Endothelial cell of umbilical vein (primary cell): ENCODE data around the gene XDH.

Experiments used
- EZH2 ChIP-seq: IDR thresholded peaks from 2 replicates; pipeline ENCODE4 v1.6.1; 2012; ENCODE audit warnings: borderline replicate concordance, low read depth, mild to moderate bottlenecking, moderate library complexity, low read length, inconsistent platforms; ENCODE audit not compliant: severe bottlenecking
- GATA2 ChIP-seq: IDR thresholded peaks from 2 replicates; pipeline ENCODE4 v1.7.0; 2011; ENCODE audit warnings: low read depth, mild to moderate bottlenecking, moderate library complexity, mixed read lengths, low read length; ENCODE audit not compliant: insufficient read length, insufficient read depth
- JUN ChIP-seq: IDR thresholded peaks from 2 replicates; pipeline ENCODE4 v1.6.1; 2011; ENCODE audit warnings: borderline replicate concordance, low read depth; ENCODE audit not compliant: insufficient read length, insufficient read depth
- MYC ChIP-seq: IDR thresholded peaks from one replicate; pipeline ENCODE4 v1.6.1; 2011; ENCODE audit warnings: mild to moderate bottlenecking, low read depth, low read length
- POLR2A ChIP-seq: IDR thresholded peaks from 2 replicates; pipeline ENCODE4 v1.6.1; 2012; ENCODE audit warnings: low read depth, mild to moderate bottlenecking, control low read depth, low read length
- POLR2AphosphoS5 ChIP-seq: IDR thresholded peaks from 2 replicates; pipeline ENCODE4 v1.6.1; 2012; ENCODE audit warnings: low read depth, mild to moderate bottlenecking, control low read depth, low read length, moderate library complexity; ENCODE audit not compliant: insufficient read depth
- TF ChIP-seq, protein P1 (sequence below), 2 donors: IDR thresholded peaks; 1 replicate in 1 of 2; 2 replicates in 1 of 2; pipeline ENCODE4 v1.5.1; 2011; ENCODE audit warnings: low read length in 2 of 2, mild to moderate bottlenecking in 2 of 2, moderate library complexity in 2 of 2, control low read depth in 1 of 2, inconsistent platforms in 1 of 2, low read depth in 1 of 2; ENCODE audit not compliant: insufficient read depth in 1 of 2; ENCODE audit errors: extremely low read depth in 1 of 2
- TF ChIP-seq, protein P2 (sequence below): IDR thresholded peaks from 2 replicates; pipeline ENCODE4 v1.6.1; 2011; ENCODE audit not compliant: insufficient read depth, insufficient read length

- TF ChIP-seq, protein P1, sequence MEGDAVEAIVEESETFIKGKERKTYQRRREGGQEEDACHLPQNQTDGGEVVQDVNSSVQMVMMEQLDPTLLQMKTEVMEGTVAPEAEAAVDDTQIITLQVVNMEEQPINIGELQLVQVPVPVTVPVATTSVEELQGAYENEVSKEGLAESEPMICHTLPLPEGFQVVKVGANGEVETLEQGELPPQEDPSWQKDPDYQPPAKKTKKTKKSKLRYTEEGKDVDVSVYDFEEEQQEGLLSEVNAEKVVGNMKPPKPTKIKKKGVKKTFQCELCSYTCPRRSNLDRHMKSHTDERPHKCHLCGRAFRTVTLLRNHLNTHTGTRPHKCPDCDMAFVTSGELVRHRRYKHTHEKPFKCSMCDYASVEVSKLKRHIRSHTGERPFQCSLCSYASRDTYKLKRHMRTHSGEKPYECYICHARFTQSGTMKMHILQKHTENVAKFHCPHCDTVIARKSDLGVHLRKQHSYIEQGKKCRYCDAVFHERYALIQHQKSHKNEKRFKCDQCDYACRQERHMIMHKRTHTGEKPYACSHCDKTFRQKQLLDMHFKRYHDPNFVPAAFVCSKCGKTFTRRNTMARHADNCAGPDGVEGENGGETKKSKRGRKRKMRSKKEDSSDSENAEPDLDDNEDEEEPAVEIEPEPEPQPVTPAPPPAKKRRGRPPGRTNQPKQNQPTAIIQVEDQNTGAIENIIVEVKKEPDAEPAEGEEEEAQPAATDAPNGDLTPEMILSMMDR (IDR thresholded peaks at IDR 0.05; ENCODE audit: extremely low read depth in 1 of 2, insufficient read depth in 1 of 2, low read depth in 1 of 2, low read length in 2 of 2): no peak
- TF ChIP-seq POLR2AphosphoS5: no peak
- no peak for TF ChIP-seq POLR2A
- TF ChIP-seq EZH2: no peak
- no peak for TF ChIP-seq JUN
- TF ChIP-seq MYC: no peak
- TF ChIP-seq, protein P2, sequence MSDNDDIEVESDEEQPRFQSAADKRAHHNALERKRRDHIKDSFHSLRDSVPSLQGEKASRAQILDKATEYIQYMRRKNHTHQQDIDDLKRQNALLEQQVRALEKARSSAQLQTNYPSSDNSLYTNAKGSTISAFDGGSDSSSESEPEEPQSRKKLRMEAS: no peak
- no peak for TF ChIP-seq GATA2
Observed at GRCh38 chr2:31337860-31338259, 76.7 kb downstream of the XDH start.
